Choroid plexus epithelial cell (primary cell): ENCODE measurements around the gene TMED7.

ENCODE experiments used
- DNase-seq: peaks from one replicate; pipeline ENCODE4 v3.0.0-alpha.2; 2010; ENCODE audit warnings: low read depth
- H3K4me3 ChIP-seq: 2 replicates; pipeline ENCODE4 v1.5.1; 2011; ENCODE audit warnings: low read depth, mild to moderate bottlenecking, control low read depth, low read length, moderate library complexity
- CTCF ChIP-seq: conservative IDR thresholded peaks from 2 replicates; pipeline ENCODE4 v1.5.1; 2011; ENCODE audit warnings: low read depth, mild to moderate bottlenecking, control low read depth, inconsistent platforms, low read length, moderate library complexity

Gene TMED7

DNA sequence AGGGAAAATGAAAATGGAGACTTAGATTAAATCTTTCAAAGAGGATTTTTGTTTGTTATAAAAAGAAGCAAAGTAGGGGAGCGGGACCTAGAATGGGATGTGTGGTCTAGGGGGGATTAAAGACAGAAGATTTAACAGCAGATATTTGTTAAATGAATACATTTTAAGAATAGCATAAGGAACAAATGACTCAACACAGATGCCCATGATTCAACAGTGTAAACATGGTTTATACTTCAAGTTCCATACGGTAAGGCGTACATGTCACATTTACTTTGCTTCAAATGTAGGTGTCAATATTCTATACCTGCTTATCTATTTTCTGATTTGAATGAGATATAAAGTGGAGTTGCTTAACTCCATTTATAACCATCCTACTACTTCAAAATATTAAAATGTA, 25.1 kb downstream of the TMED7 start:
- peak; percentile 37 for DNase-seq
- peak overlapping the region; percentile 76 for H3K4me3 ChIP-seq
- no peak for TF ChIP-seq CTCF

- no peak for TF ChIP-seq CTCF
- H3K4me3 ChIP-seq = no peak overlapping the region
- DNase-seq = no peak
These were observed 25.9 kb downstream of the TMED7 start for GRCh38 chr5:115599924-115600323.

- TF ChIP-seq CTCF = no peak
- peak; percentile 83 for DNase-seq
- H3K4me3 ChIP-seq = no peak overlapping the region
These were observed 26.3 kb downstream of the TMED7 start for GRCh38 chr5:115599502-115599901.

GRCh38 chr5:115594128-115595047, 31.4 kb downstream of the TMED7 start:
- H3K4me3 ChIP-seq = no peak overlapping the region
- no peak for TF ChIP-seq CTCF
- DNase-seq = peak; percentile 60

GRCh38 chr5:115589043-115589442, 36.8 kb downstream of the TMED7 start:
- no peak for DNase-seq
- H3K4me3 ChIP-seq = no peak overlapping the region
- no peak for TF ChIP-seq CTCF

- TF ChIP-seq CTCF = no peak
These were observed 37.2 kb downstream of the TMED7 start for GRCh38 chr5:115588640-115589039.

More at GRCh38 chr5:115588640-115589039, 37.2 kb downstream of the TMED7 start:
- no peak for DNase-seq
- H3K4me3 ChIP-seq = no peak overlapping the region
